ENCODE measurements around the gene LGALS3BP. TPM values are rescaled to one million over a fixed set of nuclear protein-coding genes. Genes with fewer than 3 reads are reported as not detected.

The LGALS3BP gene
- total and polyA plus RNA-seq, 2 of the 13 experiments (the other 11 are each of a cell fraction or from before 2014, with no cell fraction given) = 137 to 332 TPM

DNA sequence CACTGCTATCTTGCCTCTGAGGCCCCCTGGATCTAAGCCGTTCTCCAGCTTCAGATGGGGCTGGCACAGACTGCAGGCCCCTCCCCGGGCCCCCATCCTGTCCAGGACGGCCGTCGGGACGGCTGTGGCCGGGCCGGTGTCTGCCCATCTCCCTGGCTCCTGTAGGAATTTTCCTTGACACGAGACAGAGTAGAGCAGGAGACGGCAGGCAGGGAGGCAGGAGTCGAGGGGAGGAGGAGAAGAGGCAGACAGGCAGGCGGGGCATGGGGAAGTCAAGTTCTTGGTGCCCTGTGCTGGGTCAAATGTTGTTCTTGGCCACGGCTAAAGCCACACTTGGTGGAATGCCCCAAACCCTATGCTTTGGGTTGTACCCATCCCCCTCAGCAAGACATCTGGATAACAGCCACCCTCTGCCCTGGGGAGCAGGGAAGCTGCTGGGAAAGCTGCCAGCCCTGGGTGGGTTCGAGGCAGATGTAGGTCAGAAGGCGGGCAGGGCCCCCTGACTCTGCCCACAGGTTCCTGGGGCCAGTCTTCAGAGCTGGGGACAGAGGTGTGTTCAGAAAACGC is 48.3 kb upstream of the LGALS3BP start:
- Histone ChIP-seq H3K4me1 (ENCODE audit: insufficient read depth, low read length) (peaks cover 72% of the 10 kb centered on the region), H3K79me2 (ENCODE audit: insufficient read depth, low read length) (peaks cover 8% of the 10 kb centered on the region), H3K4me3 (replicated peaks in 1 of 3; ENCODE audit: insufficient read depth in 1 of 3, low read depth in 2 of 3, low read length in 3 of 3) (peak overlapping the region; percentile 56 to 82 (median 57); a peak in 5 of 6 replicates), H3K4me2 (ENCODE audit: low read depth, low read length) (peak overlapping the region; percentile 99), H4K20me1 (ENCODE audit: insufficient read depth, low read length) (no peaks in the 10 kb centered on the region), H3K9me3 (ENCODE audit: low read length) (no peaks in the 10 kb centered on the region), H3K9ac (ENCODE audit: insufficient read depth, low read depth, low read length) (peak overlapping the region; percentile 94), H3K27ac (ENCODE audit: extremely low read length, insufficient read depth, low read length) (peak overlapping the region; percentile 95), H2AFZ (ENCODE audit: low read length) (no peak overlapping the region), H3K36me3 (replicated peaks in 1 of 2; ENCODE audit: control insufficient read depth in 1 of 2, insufficient read depth in 2 of 2, low read length in 2 of 2) (no peaks in the 10 kb centered on the region; a peak in 1 of 5 replicates), H3K27me3 (ENCODE audit: control insufficient read depth in 1 of 2, insufficient read depth in 2 of 2, low read length in 2 of 2) (peaks cover 0 to 20% of the 10 kb centered on the region in 2 experiments; a peak in 2 of 5 replicates)
- intact Hi-C loops (cut with micrococcal nuclease; ENCODE audit: unreplicated experiment) (loop anchor here (1.0 to 5.0 kb wide), 2 partner anchors 9 to 41 kb away; no protein-coding TSS in a partner anchor), in situ Hi-C loops (cut with HindIII; ENCODE audit: extremely low pct_ligation_motif_present, low pct_unique_long_range_greater_than_20kb) (no loop called here)
- WGBS (ENCODE audit: low lambda C conversion rate) = 6% methylated on average over 15 of the region's 16 CpGs
- ATAC-seq (peak; percentile 28), FAIRE-seq (no peak), DNase-seq (ENCODE audit: low spot score) (no peak)
- no TSS peak for BruUV-seq (replicated peaks)
- POLR2A ChIA-PET = interaction anchor here (0.8 to 4.6 kb wide), 20 partner anchors 8 to 966 kb away, joined by 3 to 127 read pairs (median 10); partner anchors contain the start of genes CANT1, ENGASE and LGALS3BP
- CTCF ChIA-PET (ENCODE audit: low intra/inter-chr PET ratio, low total read pairs) = interaction anchor here (1.0 to 1.4 kb wide), 2 partner anchors 13 to 18 kb away, joined by 3 read pairs; no protein-coding TSS in a partner anchor
- TF ChIP-seq HDAC2 (CRISPR knock-in tag; IDR thresholded peaks at IDR 0.05) (no peak; the same call in 1 of the 2 replicates), PHF21A (CRISPR knock-in tag; IDR thresholded peaks at IDR 0.05) (no peak), NR2F2 (IDR thresholded peaks at IDR 0.05; ENCODE audit: borderline replicate concordance, low read depth) (no peak), MXD4 (CRISPR knock-in tag; IDR thresholded peaks at IDR 0.05) (no peak), FOXK2 (IDR thresholded peaks at IDR 0.05) (no peak), ZNF274 (CRISPR knock-in tag; IDR thresholded peaks at IDR 0.05) (no peak), ZNF724P (CRISPR knock-in tag; IDR thresholded peaks at IDR 0.05; ENCODE audit: borderline replicate concordance) (no peak), ZNF547 (CRISPR knock-in tag; IDR thresholded peaks at IDR 0.05) (0 out of 2 replicates have a peak, but pooled peaks have one; percentile 25), ZNF136 (CRISPR knock-in tag; IDR thresholded peaks at IDR 0.05; ENCODE audit: low read depth) (no peak)
- TF ChIP-seq, protein P1, sequence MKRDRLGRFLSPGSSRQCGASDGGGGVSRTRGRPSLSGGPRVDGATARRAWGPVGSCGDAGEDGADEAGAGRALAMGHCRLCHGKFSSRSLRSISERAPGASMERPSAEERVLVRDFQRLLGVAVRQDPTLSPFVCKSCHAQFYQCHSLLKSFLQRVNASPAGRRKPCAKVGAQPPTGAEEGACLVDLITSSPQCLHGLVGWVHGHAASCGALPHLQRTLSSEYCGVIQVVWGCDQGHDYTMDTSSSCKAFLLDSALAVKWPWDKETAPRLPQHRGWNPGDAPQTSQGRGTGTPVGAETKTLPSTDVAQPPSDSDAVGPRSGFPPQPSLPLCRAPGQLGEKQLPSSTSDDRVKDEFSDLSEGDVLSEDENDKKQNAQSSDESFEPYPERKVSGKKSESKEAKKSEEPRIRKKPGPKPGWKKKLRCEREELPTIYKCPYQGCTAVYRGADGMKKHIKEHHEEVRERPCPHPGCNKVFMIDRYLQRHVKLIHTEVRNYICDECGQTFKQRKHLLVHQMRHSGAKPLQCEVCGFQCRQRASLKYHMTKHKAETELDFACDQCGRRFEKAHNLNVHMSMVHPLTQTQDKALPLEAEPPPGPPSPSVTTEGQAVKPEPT (CRISPR knock-in tag; IDR thresholded peaks at IDR 0.05; ENCODE audit: low read depth) = no peak
- TF ChIP-seq, protein P2, sequence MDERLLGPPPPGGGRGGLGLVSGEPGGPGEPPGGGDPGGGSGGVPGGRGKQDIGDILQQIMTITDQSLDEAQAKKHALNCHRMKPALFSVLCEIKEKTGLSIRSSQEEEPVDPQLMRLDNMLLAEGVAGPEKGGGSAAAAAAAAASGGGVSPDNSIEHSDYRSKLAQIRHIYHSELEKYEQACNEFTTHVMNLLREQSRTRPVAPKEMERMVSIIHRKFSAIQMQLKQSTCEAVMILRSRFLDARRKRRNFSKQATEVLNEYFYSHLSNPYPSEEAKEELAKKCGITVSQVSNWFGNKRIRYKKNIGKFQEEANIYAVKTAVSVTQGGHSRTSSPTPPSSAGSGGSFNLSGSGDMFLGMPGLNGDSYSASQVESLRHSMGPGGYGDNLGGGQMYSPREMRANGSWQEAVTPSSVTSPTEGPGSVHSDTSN (CRISPR knock-in tag; IDR thresholded peaks at IDR 0.05) = no peak
- TF ChIP-seq, protein P3, sequence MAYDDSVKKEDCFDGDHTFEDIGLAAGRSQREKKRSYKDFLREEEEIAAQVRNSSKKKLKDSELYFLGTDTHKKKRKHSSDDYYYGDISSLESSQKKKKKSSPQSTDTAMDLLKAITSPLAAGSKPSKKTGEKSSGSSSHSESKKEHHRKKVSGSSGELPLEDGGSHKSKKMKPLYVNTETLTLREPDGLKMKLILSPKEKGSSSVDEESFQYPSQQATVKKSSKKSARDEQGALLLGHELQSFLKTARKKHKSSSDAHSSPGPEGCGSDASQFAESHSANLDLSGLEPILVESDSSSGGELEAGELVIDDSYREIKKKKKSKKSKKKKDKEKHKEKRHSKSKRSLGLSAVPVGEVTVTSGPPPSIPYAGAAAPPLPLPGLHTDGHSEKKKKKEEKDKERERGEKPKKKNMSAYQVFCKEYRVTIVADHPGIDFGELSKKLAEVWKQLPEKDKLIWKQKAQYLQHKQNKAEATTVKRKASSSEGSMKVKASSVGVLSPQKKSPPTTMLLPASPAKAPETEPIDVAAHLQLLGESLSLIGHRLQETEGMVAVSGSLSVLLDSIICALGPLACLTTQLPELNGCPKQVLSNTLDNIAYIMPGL (CRISPR knock-in tag; IDR thresholded peaks at IDR 0.05; ENCODE audit: borderline replicate concordance in 1 of 2, low read depth in 1 of 2) = no peak
- TF ChIP-seq, protein P4, sequence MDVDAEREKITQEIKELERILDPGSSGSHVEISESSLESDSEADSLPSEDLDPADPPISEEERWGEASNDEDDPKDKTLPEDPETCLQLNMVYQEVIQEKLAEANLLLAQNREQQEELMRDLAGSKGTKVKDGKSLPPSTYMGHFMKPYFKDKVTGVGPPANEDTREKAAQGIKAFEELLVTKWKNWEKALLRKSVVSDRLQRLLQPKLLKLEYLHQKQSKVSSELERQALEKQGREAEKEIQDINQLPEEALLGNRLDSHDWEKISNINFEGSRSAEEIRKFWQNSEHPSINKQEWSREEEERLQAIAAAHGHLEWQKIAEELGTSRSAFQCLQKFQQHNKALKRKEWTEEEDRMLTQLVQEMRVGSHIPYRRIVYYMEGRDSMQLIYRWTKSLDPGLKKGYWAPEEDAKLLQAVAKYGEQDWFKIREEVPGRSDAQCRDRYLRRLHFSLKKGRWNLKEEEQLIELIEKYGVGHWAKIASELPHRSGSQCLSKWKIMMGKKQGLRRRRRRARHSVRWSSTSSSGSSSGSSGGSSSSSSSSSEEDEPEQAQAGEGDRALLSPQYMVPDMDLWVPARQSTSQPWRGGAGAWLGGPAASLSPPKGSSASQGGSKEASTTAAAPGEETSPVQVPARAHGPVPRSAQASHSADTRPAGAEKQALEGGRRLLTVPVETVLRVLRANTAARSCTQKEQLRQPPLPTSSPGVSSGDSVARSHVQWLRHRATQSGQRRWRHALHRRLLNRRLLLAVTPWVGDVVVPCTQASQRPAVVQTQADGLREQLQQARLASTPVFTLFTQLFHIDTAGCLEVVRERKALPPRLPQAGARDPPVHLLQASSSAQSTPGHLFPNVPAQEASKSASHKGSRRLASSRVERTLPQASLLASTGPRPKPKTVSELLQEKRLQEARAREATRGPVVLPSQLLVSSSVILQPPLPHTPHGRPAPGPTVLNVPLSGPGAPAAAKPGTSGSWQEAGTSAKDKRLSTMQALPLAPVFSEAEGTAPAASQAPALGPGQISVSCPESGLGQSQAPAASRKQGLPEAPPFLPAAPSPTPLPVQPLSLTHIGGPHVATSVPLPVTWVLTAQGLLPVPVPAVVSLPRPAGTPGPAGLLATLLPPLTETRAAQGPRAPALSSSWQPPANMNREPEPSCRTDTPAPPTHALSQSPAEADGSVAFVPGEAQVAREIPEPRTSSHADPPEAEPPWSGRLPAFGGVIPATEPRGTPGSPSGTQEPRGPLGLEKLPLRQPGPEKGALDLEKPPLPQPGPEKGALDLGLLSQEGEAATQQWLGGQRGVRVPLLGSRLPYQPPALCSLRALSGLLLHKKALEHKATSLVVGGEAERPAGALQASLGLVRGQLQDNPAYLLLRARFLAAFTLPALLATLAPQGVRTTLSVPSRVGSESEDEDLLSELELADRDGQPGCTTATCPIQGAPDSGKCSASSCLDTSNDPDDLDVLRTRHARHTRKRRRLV (CRISPR knock-in tag; IDR thresholded peaks at IDR 0.05) = 0 out of 2 replicates have a peak, but pooled peaks have one; percentile 20

Measured in HepG2 (cell line).